NCI-H446 treated with DMSO at 0.1 percent for 48 hours (cell line): ENCODE measurements around the gene PAX8.

Experiments
- DNase-seq: peaks from one replicate; lab custom pipeline; 2025; lab: John Stamatoyannopoulos, UW

PAX8 gene

GRCh38 chr2:113182471-113183260 lies 96.1 kb downstream of the PAX8 start:
- no peak for DNase-seq

- DNase-seq, result no peak
Observed at GRCh38 chr2:113181258-113182051, 97.3 kb downstream of the PAX8 start.

- no peak for DNase-seq
Observed at GRCh38 chr2:113180131-113180946, 98.4 kb downstream of the PAX8 start.

- DNase-seq, result no peak
Observed at GRCh38 chr2:113179446-113180045, 99.2 kb downstream of the PAX8 start.

GRCh38 chr2:113178891-113179290 lies 99.8 kb downstream of the PAX8 start:
- DNase-seq, result no peak

GRCh38 chr2:113178069-113178746 lies 100.5 kb downstream of the PAX8 start:
- DNase-seq, result no peak

- DNase-seq, result no peak
Observed at GRCh38 chr2:113176696-113177355, 101.9 kb downstream of the PAX8 start.

GRCh38 chr2:113175736-113176695 lies 102.7 kb downstream of the PAX8 start:
- no peak for DNase-seq

GRCh38 chr2:113175042-113175628 lies 103.6 kb downstream of the PAX8 start:
- no peak for DNase-seq

GRCh38 chr2:113174376-113174750 lies 104.4 kb downstream of the PAX8 start:
- no peak for DNase-seq

- no peak for DNase-seq
Observed at GRCh38 chr2:113173542-113174375, 105.0 kb downstream of the PAX8 start, which contains the start of gene PSD4. PSD4 (plus strand) TSS chr2:113173971; CDS start chr2:113182457, 8,486 bp downstream.

- no peak for DNase-seq
Observed at GRCh38 chr2:113172721-113173541, 105.8 kb downstream of the PAX8 start.

- DNase-seq, result no peak
Observed at GRCh38 chr2:113171334-113172075, 107.2 kb downstream of the PAX8 start.

- DNase-seq, result no peak
Observed at GRCh38 chr2:113169586-113169985, 109.1 kb downstream of the PAX8 start.

GRCh38 chr2:113169002-113169530 lies 109.7 kb downstream of the PAX8 start:
- no peak for DNase-seq

GRCh38 chr2:113167962-113168340 lies 110.8 kb downstream of the PAX8 start:
- no peak for DNase-seq
